ENCODE data around the gene CD72.
"Not testable (repeated sequence)": the region's sequence is repeated elsewhere in the genome, so short reads cannot be mapped to it uniquely, and the experiment has no call there.

DNA sequence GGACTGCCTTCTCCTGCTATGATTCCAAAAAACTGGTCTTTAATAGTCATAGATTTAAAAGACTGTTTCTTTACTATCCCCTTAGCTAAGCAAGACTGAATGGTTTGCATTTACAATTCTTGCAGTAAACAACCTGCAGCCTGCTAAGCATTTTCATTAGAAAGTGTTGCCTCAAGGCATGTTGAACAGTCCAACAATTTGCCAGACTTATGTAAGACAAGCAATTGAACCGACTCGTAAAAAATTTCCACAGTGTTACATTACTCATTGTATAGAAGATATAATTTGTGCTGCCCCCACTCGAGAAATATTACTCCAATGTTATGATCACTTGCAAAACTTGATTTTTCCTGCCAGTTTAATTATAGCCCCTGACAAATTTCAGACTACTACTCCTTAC lies 33.5 kb downstream of the CD72 start:
- TF ChIP-seq CTCF, POLR2A (IDR thresholded peaks at IDR 0.05): not testable (repeated sequence)

Measured in lower leg skin (tissue), 3 donors.